22Rv1 (cell line): ENCODE data around the gene FARP1.

Experiments
- CTCF ChIP-seq: fragments of 450-650 bp; IDR thresholded peaks from 2 replicates; pipeline ENCODE4 v1.5.1; 2017; ENCODE audit warnings: mild to moderate bottlenecking
- ZFX ChIP-seq: fragments of 450-650 bp; IDR thresholded peaks from 2 replicates; pipeline ENCODE4 v1.6.1; 2017; ENCODE audit warnings: antibody characterized with exemption, borderline replicate concordance

GRCh38 chr13:98264877-98265276 lies 122.0 kb downstream of the FARP1 start:
- TF ChIP-seq CTCF (no peak), ZFX (no peak)
